Limb (tissue), 2 donors: ENCODE results near the gene FBXO31.
"Not testable (repeated sequence)": the region's sequence is repeated elsewhere in the genome, so short reads cannot be mapped to it uniquely, and the experiment has no call there.

Experiments
- DNase-seq, 2 donors: peaks; one replicate each; pipeline ENCODE4 v3.0.0-alpha.2; 2016; ENCODE audit errors: extremely low spot score in 2 of 2

The FBXO31 gene

GRCh38 chr16:87365021-87365713, 18.4 kb downstream of the FBXO31 start:
- no peak for DNase-seq

- no peak for DNase-seq
Measured at GRCh38 chr16:87363771-87364455, 19.7 kb downstream of the FBXO31 start.

GRCh38 chr16:87362828-87363559, 20.6 kb downstream of the FBXO31 start:
- DNase-seq, result not testable (repeated sequence)

- DNase-seq, result no peak
Measured at GRCh38 chr16:87361916-87362619, 21.5 kb downstream of the FBXO31 start.

GRCh38 chr16:87360862-87361610, 22.5 kb downstream of the FBXO31 start:
- no peak for DNase-seq

GRCh38 chr16:87359121-87359520, 24.5 kb downstream of the FBXO31 start:
- no peak for DNase-seq

GRCh38 chr16:87358696-87359095, 24.9 kb downstream of the FBXO31 start:
- DNase-seq, result no peak

GRCh38 chr16:87358250-87358649, 25.3 kb downstream of the FBXO31 start:
- DNase-seq, result no peak

GRCh38 chr16:87356491-87356853, 27.1 kb downstream of the FBXO31 start:
- DNase-seq, result no peak

- no peak for DNase-seq
Measured at GRCh38 chr16:87353613-87354012, 30.0 kb downstream of the FBXO31 start.

- no peak for DNase-seq
Measured at GRCh38 chr16:87352818-87353217, 30.8 kb downstream of the FBXO31 start.

- DNase-seq, result no peak
Measured at GRCh38 chr16:87351320-87351698, 32.3 kb downstream of the FBXO31 start.

- DNase-seq, result no peak
Measured at GRCh38 chr16:87350681-87351319, 32.8 kb downstream of the FBXO31 start.

GRCh38 chr16:87350031-87350430, 33.5 kb downstream of the FBXO31 start:
- DNase-seq, result no peak

- no peak for DNase-seq
Measured at GRCh38 chr16:87348616-87349157, 34.9 kb downstream of the FBXO31 start.

- no peak for DNase-seq
Measured at GRCh38 chr16:87347932-87348615, 35.5 kb downstream of the FBXO31 start.

- DNase-seq, result no peak
Measured at GRCh38 chr16:87346517-87347060, 37.0 kb downstream of the FBXO31 start.

- no peak for DNase-seq
Measured at GRCh38 chr16:87345726-87346424, 37.7 kb downstream of the FBXO31 start.
